RKO (cell line): ENCODE data around the gene ZNRF2.
A peak's percentile ranks its signal among the peaks of the same experiment; 100 is the strongest.
"Not testable (repeated sequence)": the region's sequence is repeated elsewhere in the genome, so short reads cannot be mapped to it uniquely, and the experiment has no call there.

Experiments used
- DNase-seq: peaks from one replicate; pipeline ENCODE4 v3.0.0-alpha.2; 2016; ENCODE audit warnings: low spot score

Gene ZNRF2

DNA sequence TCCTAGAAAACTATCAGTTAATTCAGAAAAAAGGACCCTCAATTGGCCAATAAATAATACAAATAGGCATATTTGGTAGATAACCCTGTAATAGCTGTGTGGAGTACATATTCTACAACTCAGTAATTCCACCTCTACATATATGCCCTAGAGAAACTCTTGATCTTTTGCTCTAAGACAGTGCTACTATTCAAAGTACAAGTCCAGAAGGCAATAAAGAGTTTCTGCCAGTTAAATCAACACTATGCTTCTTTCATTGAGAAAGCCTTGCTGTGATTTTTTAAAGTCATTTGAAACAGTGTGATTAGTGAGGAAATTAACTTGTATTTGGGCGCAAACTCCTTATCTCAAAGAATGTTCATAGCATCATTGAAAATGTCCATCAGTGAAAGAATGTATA, 75.6 kb downstream of the ZNRF2 start:
- no peak for DNase-seq

DNA sequence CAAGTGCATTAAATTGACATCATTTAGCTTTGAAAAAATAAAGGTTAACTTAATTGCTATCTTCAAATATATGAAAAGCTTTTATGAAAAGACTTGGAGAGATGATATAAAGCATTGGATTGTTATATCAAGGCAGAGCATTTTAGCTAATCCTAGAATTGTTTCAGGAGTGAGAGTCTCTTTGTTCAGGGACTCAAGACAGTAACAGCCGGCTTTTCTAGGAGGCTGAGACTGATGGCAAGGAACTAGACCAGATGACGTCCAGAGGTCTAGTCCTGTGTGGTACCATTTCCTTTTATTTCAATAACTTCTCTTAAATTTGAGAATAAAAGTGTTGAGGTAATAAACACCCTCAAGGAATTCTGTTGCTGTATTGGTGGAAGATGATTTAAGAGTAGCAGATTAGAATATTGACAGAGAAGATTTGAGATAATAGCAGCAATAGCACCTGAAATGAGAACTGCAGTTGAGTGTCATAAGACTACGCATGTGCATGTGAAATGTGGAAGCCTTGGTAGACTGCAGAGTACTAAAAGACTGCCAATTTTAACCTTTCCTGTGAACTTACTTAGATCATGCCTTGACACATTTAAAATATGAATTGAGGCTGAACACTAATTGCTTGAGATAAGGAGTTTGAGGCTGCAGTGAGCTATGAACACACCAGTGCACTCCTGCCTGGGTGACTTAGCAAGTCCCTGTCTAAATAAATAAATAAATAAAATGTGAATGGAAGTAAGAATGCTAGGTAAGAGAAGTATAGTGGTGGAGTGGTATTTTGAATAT, 79.6 kb downstream of the ZNRF2 start:
- DNase-seq = no peak

DNA sequence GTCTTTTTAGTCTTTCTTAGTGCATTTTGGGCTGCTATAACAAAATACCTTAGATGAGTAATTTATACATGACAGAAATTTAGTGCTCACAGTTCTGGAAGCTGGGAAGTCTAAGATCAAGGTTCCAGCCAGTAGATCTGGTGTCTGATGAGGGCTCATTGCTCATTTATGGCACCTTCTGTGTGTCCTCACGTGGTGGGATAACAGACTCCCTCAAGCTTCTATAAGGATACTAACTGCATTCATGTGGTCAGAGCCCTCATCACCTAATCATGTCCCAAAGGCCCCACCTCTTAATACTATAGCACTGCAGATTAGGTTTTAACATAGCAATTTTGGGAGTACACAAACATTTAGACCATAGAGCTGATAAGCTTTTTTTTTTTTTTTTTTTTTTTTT, 80.4 kb downstream of the ZNRF2 start:
- no peak for DNase-seq

DNA sequence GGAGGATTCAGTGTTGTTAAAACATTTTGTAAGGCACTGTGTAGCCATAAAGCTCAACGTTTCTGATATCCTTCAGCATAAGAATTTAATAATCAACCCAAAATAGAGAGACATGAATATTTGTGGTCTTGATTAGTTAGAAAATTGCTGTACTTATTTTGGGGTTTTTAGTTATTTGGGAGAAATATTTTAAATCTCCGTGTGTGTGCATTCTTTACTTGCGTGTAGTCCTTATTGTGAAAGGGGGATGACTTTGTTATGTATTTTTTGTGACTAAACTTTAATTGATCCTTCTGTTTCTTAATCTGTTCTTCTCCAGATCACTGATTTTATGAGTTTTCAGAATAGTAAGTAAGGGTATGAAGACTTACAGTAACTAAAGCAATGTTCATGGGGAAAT, 81.2 kb downstream of the ZNRF2 start:
- DNase-seq = no peak

DNA sequence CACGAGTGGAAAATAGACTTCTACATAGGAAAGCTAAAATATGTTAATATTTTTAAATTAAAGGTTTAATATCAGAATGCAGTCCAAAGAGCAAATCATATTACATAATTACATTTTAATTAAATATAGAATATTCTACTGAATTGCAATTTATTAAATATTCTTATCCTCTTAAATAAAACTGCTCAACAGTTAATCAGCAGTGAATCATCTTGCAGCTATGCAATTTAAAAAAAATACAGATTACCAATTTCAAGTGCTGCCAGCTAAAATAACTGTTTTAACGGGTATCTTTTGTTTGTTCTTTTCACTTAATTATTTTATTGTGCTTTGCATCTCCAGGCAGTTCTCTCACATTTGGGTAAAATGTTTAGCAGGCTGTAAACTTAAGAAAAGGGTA, 82.2 kb downstream of the ZNRF2 start:
- peak; percentile 8 for DNase-seq

DNA sequence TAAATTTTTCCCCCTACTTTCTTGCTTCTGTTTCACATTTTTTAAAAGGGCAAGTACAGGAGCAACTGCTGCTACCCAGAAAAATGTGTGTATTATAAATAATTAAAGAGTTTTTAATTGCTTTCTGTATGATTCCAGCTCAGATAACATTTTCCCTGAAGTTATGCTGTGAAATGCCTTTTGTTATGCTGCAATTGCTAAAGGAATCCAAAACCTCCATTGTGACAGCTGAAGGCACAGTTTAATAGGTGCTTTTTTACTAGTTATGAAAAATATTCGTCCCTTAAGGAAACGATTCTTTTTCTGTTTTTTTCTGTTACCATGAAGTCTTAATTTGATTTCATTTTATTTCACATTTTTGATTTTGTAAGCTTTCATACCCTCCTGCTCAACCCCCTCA, 83.2 kb downstream of the ZNRF2 start:
- DNase-seq = no peak

DNA sequence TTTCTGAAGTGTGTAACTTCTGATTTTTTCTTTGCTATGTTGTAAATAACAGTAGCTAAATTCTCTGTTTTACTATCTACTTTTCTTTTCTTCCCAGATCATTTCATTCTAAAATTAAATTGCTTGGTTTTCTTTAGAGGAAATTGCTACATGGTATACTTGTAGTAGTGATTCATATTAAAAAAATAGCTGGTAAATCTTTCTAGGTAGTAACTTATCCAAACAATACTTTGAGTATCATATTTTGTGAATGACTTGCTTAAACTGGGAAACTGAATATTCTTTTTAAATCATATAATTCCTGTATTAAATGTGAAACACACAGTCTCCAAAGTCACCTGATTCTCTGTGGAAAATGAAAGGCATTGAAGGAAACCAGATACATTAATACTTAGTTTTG, 85.5 kb downstream of the ZNRF2 start:
- no peak for DNase-seq

DNA sequence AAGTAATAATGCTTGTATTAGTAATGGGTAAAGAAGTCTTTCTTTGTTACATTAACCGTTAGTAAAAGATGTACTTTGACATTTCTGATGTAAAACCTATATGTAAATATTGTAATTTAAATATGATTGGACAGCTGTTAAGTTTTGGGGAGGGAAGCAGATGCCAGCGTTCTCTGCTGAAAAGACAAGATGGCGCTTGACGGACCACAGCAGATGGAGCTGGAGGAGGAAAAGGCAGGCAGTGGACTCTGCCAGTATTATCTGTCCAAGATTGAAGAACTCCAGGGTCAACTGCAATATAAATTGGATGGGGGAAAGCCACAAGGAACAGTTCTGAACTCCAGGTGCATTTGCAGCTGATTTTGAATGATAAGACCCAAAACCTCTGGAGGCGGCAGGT, 86.9 kb downstream of the ZNRF2 start:
- DNase-seq = no peak

DNA sequence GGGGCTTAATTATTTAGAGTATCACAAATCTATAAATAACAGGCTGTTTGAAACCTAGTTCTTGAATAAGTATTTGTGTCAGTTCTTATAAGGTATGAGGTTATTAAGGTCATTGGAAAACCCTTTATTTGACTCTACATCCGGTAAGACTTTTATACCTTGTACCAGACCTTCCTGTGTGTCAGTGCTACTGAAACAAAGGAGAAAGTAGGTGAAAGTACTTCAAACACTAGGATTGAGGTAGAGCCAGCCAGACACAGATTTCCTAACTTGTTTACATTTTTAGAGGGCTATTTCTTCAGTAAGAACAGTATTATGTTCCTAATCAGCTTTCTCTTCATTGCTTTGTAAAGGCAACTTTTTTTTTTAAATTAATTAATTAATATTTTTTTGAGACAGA, 93.9 kb downstream of the ZNRF2 start:
- no peak for DNase-seq

DNA sequence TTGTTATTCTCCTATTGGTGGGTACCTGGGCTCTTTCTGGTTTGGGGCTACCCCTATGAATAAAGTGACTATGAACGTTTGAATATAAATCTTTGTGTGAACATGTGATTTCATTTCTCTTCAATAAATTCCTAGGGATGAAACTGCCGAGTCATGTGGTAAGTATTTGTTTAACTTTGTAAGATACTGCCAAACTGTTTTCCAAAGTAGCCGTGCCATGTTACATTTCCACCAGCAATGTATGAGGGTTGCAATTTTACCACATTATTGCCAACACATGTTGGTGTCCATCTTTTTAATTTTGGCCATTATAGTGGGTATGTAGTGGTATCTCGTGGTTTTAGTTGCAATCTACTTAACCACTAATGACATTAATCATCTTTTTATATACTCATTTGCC, 94.7 kb downstream of the ZNRF2 start:
- DNase-seq = no peak

DNA sequence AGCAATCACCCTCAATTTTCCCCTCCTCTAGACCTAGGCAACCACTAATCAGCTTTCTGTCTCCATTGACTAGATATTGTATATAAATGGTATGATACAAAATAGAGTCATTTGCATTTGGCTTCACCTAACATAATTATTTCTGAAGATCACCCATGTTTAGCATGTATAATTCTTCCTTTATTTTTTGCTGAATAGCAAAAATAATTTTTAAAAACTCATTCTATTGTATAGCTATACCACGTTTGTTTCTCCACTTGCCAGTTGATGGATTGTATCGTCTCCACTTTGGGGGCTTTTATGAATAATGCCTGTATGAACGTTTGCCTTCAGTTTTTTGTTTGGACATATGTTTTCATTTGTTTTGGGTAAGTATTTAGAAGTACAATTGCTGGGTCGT, 95.3 kb downstream of the ZNRF2 start:
- no peak for DNase-seq

DNA sequence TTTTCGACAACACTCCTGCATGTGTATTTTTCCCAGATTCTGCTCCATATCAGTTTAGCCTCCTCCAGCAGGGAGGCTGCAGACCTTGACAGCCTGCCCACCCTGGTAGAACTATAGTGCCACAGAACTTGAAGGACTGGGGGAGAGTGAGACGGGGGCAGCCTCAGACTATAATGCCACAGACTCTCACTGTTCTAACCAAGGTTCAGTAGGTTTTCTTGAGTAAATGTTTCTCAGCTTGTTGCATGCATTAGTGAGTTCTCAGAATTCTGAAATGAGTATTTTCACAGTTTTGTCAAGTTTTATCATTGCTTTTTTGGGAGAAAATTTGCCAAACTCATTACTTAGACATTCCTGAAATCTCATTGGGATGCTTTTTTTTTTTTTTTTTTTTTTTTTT, 95.9 kb downstream of the ZNRF2 start:
- DNase-seq = no peak

DNA sequence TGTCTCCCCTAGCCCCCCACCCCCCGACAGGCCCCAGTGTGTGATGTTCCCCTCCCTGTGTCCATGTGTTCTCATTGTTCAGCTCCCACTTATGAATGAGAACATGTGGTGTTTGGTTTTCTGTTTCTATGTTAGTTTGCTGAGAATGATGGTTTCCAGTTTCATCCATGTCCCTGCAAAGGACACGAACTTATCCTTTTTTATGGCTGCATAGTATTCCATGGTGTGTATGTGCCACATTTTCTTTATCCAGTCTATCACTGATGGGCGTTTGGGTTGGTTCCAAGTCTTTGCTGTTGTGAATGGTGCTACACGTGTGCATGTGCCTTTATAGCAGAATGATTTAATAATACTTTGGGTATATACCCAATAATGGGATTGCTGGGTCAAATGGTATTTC, 96.4 kb downstream of the ZNRF2 start:
- DNase-seq = not testable (repeated sequence)

DNA sequence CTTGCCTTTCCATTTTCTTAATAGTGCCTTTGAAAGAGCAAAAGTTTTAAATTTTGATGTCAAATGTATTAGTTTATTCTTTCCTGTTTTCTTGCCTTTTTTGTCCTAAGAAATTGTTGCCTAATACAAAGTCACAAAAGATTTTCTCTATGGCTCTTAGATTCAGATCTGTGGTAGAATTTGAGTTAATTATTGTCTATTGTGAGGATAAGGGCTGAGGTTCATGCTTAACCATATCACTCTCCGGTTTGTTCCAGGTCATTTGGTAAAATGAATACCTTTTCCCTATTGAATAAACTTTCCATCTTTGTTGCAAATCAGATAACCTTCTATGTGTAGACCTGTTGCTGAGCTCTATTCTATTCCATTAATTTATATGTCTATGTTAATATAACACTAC, 98.2 kb downstream of the ZNRF2 start:
- no peak for DNase-seq

DNA sequence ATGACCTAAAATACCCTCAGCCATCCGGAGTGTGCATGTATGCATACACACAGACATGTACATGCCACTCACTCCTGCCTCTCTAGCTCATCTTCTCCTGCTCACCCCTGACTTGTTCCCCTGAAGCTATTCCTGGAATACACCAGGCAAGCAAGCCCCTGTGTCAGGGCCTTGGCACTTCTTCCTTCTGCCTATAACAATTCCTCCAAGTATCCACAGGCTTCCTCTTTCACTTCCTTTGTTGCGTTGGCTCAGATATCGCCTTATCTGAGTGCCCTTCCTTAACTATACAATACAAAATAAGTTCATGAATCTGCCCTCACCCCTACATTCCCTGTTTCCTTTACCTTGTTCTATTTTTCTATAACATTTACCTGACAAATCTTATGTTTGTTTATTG, 105.4 kb downstream of the ZNRF2 start:
- no peak for DNase-seq

DNA sequence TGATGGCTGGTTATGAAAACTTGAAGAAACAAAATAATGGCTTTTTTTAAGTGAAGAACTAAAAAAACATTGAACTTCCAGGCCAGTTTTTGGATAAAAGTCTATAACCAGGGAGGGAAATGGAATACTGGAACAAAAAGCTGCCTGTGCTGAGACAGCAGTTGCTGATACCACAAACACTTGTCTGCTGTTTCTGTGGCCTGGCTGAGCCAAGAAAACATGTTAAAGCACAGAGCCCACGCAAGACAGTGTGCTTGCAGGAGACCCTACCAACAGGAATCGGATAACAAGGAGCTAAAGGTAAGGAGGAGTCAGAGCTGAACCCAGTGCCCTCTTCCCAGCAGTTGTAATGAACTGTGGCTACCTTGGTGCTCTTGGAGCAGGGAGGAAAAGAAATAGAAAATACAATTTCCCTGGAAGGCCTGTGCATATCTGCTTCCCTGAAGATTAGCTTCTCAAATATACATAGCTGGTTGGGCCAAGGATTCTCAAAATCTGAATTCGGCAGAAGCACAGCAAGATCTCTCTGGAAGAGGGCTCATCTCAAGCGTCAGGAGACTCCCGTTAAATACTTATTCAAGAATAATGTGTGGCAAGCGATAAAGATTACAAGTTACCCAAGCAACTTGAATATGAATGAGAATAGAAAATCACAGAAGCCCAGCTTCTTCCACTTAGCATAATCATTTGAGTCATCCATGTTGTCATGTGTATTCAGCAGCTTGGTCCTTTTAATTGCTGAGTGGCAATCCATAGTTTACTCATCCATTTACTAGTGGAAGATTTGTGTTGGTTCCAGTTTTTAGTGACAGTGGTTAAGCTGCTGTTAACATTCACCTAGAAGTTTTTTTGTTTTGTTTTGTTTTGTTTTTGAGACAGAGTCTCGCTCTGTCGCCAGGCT, 106.6 kb downstream of the ZNRF2 start:
- DNase-seq = peak; percentile 7

DNA sequence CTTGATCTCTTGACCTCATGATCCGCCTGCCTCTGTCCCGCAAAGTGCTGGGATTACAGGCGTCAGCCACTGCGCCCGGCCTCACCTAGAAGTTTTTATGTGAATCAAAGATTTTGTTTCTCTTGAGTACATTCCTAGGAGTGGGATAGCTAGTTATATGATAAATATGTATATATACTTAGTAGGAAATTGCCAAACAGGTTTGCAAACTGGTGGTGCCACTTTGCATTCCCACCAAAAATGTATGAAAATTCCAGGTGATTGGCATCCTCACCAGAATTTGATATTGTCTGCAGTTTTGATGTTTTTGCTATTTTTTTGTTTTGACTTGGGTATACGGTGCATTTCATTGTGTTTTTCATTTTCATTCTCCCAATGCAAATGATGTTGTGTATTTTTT, 107.4 kb downstream of the ZNRF2 start:
- DNase-seq = no peak

DNA sequence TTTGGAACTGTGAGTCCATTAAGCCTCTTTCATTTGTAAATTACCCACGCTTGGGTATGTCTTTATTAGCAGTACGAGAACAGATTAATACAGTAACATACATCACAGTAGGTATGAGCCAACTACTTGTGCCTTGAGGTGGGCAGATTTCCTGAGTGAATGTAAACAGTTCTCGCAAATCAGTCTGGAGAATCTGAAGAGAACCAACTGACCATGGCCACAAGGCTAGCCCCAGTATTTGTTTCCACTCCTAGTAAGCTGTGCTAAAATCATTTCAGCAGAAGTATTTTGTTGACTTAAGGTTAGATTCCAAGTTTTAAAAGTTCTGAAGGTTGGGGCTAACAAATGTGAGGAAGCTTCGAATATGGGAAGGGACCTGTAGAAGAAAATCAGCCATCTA, 111.3 kb downstream of the ZNRF2 start:
- DNase-seq = no peak

DNA sequence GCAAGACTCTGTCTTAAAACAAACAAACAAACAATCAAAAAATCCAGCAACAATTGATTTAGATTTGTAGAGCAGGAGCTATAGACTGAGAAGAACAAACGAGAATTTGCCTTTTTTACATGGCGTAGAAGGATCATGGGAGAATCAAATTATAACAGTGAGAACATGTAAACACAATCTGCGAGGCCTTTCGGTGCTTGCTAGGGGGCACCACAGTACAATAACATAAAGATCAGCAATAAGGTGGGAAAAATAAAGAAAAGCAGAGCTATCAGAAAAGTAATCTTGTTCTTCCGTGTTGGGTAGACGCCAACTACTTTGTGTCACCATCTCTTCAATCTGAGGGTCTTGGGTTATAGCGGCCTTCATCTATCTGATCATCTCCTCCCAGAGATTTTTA, 112.0 kb downstream of the ZNRF2 start:
- DNase-seq = peak; percentile 15

DNA sequence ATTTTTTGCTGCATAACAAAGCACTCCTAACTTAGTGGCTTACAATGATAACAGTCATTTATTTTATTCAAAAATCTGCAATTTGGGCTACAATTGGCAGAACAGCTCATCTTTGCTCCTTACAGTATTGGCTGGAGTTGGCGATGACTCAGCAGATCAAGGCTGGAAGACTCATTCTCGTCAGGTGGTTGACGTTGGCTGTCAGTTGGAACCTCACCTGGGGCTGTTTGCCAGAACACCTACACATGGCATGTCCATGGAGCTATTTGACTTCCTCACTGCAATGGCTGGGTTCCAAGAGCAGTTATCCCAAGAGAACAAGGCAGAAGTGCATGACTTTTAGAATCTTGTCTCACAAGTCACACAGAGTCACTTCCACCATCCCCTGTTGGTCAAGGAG, 119.1 kb downstream of the ZNRF2 start:
- no peak for DNase-seq

DNA sequence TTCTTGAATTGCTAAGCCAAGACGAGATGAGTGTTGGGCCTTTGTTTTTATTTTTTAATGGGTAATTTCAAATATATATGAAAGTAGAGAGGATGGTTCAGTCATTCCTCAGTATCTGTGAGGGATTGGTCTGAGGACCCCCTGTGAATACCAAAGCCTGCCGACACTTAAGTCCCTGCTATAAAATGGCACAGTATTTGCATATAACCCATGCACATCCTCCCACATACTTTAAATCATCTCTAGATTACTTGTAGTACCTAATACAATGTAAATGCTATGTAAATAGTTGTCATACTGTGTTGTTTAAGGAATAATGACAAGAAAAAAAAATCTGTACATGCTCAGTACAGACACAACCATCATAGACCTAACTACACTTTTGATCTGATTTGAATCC, 120.8 kb downstream of the ZNRF2 start:
- no peak for DNase-seq

DNA sequence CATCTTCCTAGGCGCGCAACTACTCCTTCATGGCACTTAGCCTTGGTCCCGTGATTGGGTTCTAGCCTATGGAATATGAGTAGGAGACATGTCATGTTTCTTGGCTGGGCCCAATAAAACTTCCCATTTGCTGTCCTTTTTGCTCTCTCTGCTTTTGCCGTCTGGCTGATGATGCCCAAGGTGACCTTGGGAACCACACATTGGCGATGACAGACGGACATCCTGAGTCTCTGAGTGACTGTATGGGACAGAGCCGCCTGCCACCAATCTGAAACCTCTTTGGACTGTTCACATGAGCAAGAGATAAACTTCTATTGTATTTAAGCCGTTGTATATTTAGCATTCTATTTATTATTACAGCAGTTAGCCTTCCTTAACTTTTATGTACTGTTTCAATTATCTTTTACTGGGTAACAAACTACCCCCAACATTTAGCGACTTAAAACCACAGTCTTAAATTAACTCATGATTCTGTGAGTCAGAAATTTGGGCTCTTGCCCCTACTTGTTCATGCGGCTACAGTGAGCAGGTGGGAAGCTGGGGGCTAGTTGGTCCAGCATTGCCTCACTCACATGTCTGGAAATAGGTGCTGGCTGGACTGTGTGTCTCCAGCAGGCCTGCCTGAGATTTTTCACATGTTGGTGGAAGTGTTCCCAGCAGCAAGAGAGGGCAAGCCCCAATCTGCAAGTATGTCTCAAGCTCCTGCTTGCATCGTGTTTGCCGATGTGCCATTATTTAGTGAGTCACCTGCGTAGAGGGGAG, 122.4 kb downstream of the ZNRF2 start:
- no peak for DNase-seq

DNA sequence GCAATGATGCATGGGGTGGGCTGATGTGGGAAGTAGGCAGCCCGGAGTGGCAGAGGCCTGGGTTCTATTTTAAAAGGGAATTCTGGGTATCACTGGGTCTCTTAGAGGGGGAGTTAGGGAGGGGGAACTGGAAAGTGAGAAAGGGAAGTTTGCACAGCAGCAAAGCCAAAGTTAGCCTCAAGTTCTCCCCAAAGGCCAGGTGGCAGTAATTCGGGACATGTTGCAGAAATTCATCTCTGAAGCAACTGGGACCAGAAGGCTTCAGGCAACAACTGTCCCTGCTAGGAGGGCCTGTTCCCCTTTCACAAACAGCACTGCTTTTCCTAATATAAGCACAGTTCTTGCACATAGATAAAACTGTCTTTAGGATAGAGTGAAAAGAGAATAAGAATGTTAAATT, 126.8 kb downstream of the ZNRF2 start:
- no peak for DNase-seq
